GM19023 (cell line): ENCODE measurements around the gene DHCR7.

Source experiments
- ATAC-seq: cut with Tn5 transposase; IDR thresholded peaks from one replicate; pipeline ENCODE4 v1.9.1; 2021; ENCODE audit warnings: mild to moderate bottlenecking, moderate library complexity; ENCODE audit not compliant: unreplicated experiment

Gene DHCR7

DNA sequence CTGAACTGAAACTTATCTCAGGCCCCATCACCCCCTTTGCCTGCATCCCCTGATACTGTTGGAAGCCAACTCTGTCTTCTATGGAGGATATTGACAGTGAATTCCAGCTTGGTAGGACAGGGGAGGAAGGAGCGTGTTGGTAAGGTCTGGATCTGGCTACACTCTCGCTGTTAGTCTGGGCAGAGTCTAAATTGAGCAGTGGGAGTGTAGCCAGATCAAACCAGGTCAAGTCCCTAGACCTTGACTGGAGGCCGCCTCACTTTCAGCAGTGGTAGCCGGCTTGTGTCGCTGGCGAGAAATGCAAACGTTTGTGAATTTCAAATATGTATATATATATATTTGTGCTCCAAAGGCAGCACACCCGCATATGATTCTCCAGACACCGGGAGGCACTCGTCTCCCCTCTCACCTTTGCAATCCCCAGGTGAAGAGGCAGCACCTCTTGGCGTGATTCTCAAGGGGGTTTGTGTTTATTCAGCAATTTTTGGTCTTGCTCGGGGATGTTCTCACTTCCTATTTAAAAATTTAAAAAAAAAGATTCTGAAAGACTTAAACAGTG, 26.7 kb downstream of the DHCR7 start:
- ATAC-seq, result no peak

DNA sequence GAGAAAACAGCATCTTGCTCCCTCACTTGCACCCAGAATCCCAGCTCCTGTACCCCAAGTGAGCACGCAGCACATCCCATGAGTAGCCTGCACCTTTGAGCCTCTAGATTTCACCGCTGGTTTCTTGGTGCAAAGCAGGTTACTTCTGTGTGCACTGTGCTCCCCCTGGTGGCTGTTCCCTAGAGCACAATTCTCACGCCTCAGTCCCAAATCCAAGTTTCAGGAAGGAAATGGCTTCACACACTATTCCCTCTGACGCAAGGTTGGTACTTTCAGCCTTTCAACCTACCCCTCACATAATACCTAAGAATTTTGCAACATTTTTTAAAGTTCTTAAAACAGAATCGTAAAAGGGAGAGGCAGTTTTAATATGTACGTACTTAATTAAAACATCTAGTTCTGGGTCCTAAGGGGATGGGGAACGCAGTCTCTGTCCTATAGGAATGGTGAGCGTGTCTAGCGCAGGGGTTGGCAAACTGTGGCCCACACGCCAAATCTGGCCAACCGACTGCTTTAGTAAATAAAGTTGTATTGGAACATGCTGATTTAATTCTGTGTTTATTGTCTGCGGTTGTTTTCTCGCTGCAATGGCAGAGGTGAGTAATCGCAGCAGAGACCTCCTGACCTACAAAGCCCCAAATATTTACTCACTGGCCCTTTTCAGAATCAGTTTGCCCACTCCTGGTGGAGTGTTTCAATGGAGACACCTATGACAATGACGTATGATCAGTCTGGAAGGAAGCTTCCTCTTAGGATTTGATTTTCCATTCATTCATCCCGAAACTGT, 27.5 kb downstream of the DHCR7 start:
- ATAC-seq, result no peak

DNA sequence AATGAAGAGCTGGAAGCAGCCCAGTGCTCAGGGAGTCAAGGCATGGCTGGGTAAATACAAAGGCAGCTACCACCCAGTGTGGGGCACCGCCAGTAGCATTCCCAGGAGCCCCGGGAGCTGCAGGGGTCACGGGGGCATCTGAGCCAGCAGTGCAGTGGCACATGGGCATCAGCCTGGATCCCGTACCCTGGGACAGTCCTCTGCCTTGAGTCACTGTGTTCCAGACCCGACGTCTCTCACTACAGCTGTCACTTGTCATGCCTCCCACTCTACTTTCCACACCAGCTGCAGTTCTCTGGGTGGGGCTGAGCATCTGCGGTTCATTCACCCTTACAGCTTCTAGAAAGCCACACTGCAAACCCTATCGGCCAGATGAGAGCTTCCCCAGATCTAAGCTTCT, 29.6 kb downstream of the DHCR7 start:
- no peak for ATAC-seq

DNA sequence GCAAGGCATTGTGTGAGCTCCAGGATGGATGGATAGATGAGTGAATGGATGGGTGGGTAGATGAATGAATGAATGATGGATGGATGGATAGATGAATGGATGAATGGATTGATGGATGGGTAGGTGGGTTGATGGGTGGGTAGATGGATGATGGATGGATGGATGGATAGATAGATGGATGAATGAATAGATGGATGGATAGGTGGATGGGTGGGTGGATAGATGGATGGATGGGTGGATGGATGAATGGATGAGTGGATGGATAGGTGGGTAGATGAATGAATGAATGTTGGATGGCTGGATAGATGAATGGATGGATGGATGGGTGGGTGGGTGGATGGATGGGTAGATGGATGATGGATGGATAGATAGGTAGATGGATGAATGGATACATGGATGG, 33.5 kb downstream of the DHCR7 start:
- no peak for ATAC-seq

DNA sequence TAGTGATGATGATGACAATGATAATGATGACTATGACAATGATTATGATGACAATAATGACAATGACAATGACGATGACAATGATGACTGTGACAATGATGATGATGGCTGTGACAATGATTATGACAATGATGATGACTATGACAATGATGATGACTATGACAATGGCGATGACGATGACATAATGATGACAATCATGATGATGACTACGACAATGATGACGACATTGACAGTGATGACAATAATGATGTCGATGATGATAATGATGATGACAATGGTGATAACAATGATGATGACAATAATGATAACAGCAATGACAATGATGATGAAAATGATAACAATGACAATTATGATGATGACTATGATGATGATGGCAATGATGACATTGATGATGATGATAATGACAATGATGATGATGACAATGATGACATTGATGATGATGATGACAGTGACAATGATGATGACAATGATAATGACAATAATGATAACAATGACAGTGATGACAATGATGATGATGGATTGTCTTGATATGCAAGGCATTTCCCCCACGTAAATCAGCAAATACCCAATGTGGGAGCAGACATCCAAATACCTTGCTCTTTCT, 37.7 kb downstream of the DHCR7 start:
- ATAC-seq, result no peak

DNA sequence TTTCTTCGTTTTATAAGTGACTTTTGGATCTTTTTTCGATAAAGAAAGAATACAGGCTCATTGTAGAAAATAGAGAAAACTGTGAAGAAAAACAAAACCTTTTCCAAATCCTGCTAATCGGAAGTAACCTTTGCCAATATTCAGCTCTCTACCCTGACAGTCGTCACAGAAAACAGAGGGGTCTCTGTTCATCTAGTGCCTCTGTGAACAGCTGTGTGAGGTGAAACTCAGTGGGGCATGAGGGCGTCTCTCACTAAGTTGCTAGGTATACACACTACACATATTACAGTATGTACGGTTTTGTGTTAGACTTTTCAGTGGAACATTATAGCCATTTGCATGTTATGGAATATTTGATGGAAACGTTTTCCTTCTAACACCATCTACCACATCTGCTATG, 39.4 kb downstream of the DHCR7 start:
- ATAC-seq, result no peak

DNA sequence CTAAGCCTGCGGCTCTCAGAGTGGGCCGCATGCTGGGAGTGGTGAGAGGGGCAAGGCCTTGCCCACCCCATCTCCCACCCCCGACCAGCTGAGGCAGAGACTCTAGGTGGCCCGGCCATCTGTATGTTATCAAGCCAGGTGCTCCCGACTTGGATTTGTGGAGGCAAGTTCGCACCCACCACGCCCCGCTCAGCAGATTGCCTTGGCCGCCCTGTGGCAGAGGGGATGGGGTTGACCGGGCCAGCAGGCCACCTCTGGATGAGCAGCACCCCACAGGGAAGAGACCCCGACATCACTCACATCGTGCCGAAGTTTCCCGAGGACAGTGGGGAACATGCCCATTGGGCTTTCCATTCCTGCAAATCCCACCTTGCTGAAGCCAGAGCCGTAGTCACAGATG, 40.8 kb downstream of the DHCR7 start:
- no peak for ATAC-seq

DNA sequence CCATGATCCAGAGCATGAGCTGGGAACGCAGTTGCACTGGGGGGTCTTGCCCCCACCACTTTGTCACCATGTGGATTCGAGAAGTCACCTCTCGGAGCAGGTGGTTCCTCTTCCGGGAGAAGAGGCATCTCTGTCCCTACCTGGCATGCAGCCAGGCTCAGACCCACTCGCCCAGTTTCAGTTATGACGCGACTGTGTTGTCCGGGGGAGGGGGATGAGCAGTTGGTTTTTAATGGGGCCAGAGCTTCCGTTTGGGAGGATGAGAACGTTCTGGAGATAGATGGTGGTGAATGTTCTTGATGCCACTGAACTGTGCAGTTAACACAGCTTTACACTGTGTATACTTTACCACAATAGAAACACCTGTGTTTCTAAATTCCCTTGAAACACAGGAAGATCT, 41.5 kb downstream of the DHCR7 start:
- ATAC-seq, result no peak

DNA sequence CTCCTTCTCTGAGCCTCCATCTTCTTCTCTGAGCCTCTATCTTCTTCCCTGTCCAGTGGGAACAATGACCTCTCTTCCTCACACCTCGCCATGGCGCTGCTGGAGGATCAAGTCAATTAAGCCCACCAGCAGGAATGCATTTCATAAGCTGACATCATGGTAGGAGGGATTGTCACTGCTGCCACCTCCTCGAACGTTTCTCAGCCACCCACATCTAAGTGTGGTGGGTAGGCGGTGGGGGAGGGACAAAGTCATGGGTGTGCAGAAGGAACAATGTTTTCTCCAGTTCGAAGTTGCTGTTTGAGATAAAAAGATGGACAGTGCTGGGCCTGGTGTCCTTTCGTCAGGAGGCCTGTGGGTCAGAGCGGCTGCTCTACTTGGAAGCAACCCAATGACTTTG, 44.0 kb downstream of the DHCR7 start:
- ATAC-seq, result no peak

DNA sequence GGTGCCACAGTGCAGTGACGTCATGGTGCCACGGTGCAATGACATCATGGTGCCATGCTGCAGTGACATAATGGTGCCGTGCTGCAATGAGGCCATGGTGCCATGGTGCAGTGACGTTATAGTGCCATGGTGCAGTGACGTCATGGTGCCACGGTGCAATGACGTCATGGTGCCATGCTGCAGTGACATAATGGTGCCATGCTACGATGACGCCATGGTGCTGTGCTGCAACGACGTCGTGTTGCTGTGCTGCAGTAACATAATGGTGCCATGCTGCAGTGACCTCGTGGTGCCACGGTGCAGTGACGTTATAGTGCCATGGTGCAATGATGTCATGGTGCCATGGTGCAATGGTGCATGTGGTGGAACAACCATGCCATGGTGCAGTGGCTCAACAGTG, 45.3 kb downstream of the DHCR7 start:
- no peak for ATAC-seq

DNA sequence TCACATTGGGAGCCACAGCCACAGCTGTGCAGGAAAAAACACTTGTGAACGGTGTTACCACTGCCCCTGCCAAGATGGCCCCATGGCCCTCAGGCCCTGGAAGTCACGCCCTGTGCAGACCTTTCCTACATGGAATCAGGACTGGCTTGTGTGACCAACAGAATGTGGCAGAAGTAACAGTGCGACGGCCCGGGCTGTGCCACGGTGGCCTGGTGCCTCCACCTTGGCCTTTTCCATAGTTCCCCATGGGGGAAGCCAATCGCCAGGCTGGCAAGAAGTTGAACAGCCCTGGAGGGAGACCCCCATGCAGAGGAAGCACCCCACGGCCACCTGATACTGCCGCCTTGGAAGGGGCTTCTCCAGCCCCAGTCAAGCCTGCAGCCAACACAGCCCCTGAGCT, 48.0 kb downstream of the DHCR7 start:
- no peak for ATAC-seq

DNA sequence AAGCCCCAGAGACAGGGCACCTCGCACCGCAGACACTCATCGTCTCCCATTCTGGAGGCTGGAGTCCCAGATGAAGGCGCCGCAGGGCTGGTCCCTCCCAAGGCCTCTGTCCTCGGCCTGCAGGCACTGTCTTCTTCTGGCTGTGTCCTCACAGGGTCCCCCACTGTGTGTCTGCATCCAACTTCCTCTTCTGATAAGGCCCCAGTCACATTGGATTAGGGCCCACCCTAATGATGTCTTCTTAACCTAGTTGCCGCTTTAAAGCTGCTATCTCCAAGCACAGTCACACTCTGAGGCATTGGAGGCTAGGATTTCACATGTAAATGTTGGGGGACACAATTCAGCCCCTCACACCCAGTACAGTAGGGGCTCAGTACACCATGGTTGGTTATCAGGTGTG, 48.9 kb downstream of the DHCR7 start:
- ATAC-seq, result no peak

DNA sequence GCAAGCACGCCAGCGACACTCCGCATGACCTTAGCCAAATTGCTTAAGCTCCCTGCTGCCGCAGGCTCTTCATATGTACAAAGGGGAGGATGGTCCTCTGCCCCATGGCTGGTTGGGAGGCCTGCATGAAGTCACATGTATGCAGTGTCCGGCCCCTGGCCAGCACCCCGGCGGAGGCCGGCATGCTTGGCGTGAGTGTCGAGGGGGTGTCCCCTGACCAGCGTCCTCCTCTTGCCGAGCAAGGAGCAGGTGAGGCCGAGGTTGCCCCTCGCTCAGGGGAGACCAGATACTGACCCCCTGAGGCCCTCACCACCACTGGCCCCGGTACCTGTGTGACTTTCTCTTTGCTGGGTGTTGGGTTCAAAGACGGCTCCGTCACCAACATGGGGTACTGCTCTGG, 50.2 kb downstream of the DHCR7 start:
- ATAC-seq, result no peak

DNA sequence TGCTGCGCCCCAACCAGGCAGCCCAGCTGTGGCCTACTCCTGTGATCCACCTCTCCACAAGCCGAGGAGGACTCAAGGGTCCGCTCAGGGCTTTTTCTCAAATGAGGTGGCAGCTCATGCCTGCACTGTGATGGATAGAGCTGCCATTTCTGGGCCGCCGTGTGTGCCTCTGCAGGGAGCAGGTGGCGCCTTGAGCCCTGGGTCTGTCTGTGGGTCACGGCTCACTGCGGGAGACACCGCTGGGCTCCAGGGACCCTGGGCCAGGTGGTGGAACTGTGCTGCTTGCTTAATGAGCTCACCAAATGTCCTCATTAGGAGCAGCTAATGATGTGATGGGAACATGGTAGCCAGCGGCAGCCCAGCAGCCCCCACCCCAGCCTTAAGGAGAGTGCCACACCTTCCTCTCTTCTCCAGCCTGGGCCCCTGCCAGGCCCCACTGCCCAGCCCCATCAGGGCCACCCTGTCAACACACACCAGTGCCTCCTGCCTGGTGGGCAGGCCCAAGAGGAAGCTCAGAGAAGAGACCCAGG, 50.8 kb downstream of the DHCR7 start:
- no peak for ATAC-seq

DNA sequence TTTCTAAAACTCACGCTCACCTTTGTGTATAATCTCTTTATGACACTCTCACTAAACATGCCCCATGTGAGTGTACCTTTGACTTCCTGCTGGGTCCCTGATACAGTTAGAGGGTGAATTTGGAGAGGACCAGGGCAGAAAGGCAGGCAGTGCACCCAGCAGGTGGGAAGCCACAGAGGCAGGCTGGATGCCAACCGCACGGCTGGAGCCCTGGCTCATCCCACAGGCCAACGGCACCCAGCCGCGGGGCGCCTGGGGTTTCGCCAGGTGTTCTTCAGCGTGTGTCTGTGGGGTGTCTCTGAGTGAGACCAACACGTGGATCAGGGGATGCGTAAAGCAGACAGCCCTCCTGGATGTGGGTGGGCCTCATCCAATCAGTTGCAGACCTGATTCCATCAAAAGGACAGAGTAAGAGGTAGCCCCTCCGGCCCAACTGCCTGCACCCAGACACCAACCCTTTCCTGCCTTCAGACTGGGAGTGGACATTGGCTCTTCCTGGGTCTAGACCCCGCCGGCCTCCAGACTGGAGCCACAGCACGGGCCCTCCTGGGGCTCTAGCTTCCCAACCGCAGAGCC, 51.6 kb downstream of the DHCR7 start:
- ATAC-seq, result no peak

DNA sequence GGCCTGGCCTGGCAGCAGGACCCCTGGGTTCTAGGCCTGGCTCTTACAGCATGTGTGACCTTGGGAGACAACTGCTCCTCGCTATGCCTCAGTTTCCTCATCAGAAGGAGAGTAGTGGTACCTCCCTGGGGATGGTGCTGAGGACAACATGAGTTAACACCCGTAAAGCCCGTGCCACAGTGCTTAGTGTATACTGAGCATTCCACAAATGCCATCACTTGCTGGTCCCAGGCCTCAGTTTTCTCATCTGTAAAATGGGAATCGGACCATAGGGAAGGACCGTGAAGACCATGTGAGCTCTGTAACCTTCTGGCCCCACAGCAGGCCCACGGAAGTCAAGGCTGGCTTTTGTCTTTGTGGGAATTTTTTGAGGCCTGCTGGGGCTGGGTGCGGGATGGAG, 52.4 kb downstream of the DHCR7 start:
- ATAC-seq, result no peak

DNA sequence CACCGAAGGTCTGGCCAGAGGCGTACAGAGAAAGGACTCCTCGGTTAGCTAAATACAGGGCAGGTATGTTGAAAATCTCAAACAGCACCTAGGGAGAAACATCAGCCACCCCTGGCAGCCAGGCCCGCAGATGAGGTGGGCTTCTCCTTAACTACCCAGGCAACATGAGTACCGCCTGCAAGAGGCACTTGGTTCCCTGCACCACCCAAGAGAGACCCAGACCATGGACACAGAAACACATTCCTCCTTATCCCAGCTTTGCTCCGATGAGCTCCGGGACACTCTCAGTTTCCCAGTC, 53.0 kb downstream of the DHCR7 start:
- no peak for ATAC-seq

DNA sequence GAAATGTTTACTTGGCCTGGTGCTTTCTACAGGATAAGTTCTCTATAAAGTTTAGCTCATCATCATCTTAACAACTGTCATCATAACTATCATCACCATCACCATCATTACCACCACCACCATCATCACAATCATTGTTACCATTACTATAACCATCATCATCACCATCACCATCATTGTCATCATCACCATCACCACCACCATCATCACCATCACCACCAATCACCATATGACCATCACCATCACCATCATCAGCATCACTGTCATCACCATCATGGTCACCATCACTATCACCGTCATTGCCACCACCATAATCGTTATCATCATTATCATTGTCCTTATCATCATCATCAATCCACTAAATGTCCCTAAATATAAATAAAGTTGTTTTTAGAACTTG, 54.9 kb downstream of the DHCR7 start:
- ATAC-seq, result no peak

DNA sequence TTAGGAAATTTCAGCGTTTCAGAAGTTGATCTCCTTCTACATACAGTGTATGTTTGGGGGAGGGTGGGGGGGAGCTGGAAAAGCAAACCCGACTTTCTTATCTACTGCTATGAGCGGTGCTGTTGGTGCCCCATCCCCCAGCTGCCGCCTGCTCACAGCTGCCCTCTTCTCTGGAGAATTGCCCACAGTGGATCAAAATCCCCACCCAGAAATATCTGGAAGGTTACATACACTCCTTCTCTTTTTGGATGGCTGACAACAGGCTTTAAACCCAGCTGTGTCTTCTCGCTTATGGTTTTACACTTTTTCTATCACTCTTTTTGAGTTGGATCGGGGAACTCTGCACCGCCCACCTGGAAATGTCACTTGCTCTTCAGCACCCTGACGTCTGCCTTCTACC, 56.4 kb downstream of the DHCR7 start:
- ATAC-seq, result no peak

DNA sequence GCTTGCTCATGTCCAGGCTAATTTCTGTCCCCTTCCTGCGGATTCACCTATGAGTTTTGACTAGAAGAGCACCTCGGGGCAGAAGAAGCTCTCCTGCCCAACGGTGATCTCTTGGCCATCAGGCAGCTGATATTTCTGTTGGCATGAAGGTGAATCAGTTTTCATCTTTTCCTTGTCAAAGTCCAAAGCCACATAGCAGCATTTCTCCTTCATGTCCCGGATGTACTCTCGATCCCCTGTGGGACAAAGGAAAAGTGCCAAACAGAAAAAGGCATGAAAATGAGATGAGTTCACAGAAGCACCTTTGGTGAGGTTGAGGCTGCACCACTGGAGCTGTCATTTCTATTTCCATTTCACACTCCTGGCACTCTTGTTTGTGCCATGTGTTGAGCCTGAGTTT, 56.8 kb downstream of the DHCR7 start:
- no peak for ATAC-seq

DNA sequence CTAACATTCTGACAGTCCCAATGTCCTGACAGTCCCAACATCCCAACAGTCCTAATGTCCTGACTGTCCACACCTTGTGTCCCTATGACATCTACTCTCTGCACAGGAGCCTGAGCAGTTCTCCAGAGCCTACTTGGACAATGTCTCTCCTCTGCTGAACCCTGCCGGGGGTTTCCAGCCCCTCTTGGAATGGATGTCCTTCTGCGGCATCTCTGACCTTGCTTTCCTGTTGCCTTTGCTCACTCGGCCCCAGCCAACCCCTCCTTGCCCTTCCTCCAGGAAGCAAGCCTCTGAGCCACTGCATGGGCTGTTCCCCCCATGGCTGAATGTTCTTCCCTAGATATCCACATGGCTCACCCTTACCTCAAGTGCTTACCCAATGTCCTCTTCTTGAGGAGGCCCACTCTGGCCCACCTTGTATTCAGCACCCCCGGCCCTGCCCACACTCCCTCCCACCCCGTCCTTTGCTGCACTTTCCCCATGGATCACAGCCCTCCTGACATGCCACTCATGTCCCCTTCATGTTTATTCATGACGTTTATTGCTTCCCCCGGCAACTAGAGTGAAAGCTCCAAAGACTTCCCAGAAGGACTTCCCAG, 59.5 kb downstream of the DHCR7 start:
- ATAC-seq, result no peak
